HCT116 (cell line): ENCODE results near the gene GUCA2A.

ENCODE experiments used
- CBX3 ChIP-seq: IDR thresholded peaks from 2 replicates; pipeline ENCODE4 v1.6.1; 2012; ENCODE audit warnings: low read depth
- CTCF ChIP-seq, 3 experiments: fragments of 200-600 bp in 1 of 3; sonication (generic) in 1 of 3; IDR thresholded peaks in 2 of 3; conservative IDR thresholded peaks in 1 of 3; 2 replicates each; pipeline ENCODE4 v1.5.1; 2012 to 2017; ENCODE audit warnings: low read depth in 2 of 3, low read length in 2 of 3, antibody characterized with exemption in 1 of 3, borderline replicate concordance in 1 of 3, control low read depth in 1 of 3, mild to moderate bottlenecking in 1 of 3, mixed read lengths in 1 of 3, mixed run types in 1 of 3, moderate library complexity in 1 of 3; ENCODE audit not compliant: insufficient read depth in 1 of 3
- EZH2phosphoT487 ChIP-seq: fragments of 200-600 bp; IDR thresholded peaks from 2 replicates; pipeline ENCODE4 v1.6.1; 2018; ENCODE audit warnings: antibody characterized with exemption, borderline replicate concordance
- POLR2A ChIP-seq: IDR thresholded peaks from 2 replicates; pipeline ENCODE4 v1.7.0; 2011; ENCODE audit warnings: borderline replicate concordance; ENCODE audit not compliant: insufficient read depth, insufficient read length; ENCODE audit errors: extremely low read depth
- POLR2AphosphoS5 ChIP-seq: IDR thresholded peaks from 2 replicates; pipeline ENCODE4 v1.6.1; 2011; ENCODE audit warnings: mild to moderate bottlenecking, low read depth, low read length, moderate library complexity
- RAD21 ChIP-seq: IDR thresholded peaks from 2 replicates; pipeline ENCODE4 v1.6.1; 2012; ENCODE audit warnings: low read depth, mild to moderate bottlenecking
- REST ChIP-seq: IDR thresholded peaks from 2 replicates; pipeline ENCODE4 v1.6.1; 2012; ENCODE audit warnings: low read depth
- SP1 ChIP-seq: IDR thresholded peaks from 2 replicates; pipeline ENCODE4 v1.6.1; 2012; ENCODE audit warnings: low read depth
- ZNF274 ChIP-seq: fragments of 200-500 bp; sonication (Bioruptor generic); IDR thresholded peaks from 2 replicates; pipeline ENCODE4 v1.6.1; 2014; ENCODE audit warnings: mild to moderate bottlenecking, low read depth, low read length, inconsistent platforms

GRCh38 chr1:42150651-42151050, 13.9 kb downstream of the GUCA2A start:
- TF ChIP-seq REST, result no peak
- no peak for TF ChIP-seq POLR2AphosphoS5
- TF ChIP-seq CTCF (IDR thresholded peaks at IDR 0.05 in 2 of 3, conservative IDR thresholded peaks at IDR 0.05 in 1 of 3; ENCODE audit: borderline replicate concordance in 1 of 3, insufficient read depth in 1 of 3, low read depth in 2 of 3, low read length in 2 of 3), result no peak
- no peak for TF ChIP-seq EZH2phosphoT487
- no peak for TF ChIP-seq POLR2A
- TF ChIP-seq ZNF274, result no peak
- no peak for TF ChIP-seq SP1
- no peak for TF ChIP-seq RAD21
- TF ChIP-seq CBX3, result no peak
